K562 (cell line): ENCODE results near the gene TMEM120B. TPM values are rescaled to one million over a fixed set of nuclear protein-coding genes. Genes with fewer than 3 reads are reported as not detected.
A peak's percentile ranks its signal among the peaks of the same experiment; 100 is the strongest.

Experiments used
- ATAC-seq: fragments of 200-7000 bp; cut with Tn5 transposase; 3 replicates; pipeline ENCODE4 v1.9.1; 2020; ENCODE audit warnings: moderate library complexity
- BruUV-seq: library from RNA; stranded (reverse); fragments of 400-500 nt; replicated peaks from 2 replicates; lab custom pipeline; 2021; lab: Mats Ljungman, UMichigan
- CTCF ChIA-PET: fragments of 300-600 bp; formaldehyde crosslinking; extraction: SDS; loops from one replicate; lab custom pipeline; 2021; ENCODE audit warnings: low intra/inter-chr PET ratio; lab: Yijun Ruan, JAX
- POLR2A ChIA-PET: fragments of 300-600, 350-650 bp; sonication (Branson Sonifier 250); formaldehyde crosslinking; extraction: SDS; loops from one replicate; lab custom pipeline; 2021; ENCODE audit warnings: antibody characterized with exemption, inconsistent platforms; lab: Yijun Ruan, JAX
- DNase-seq, 4 experiments: peaks; one replicate each; pipeline versions ENCODE4 v3.0.0 to v3.0.0-alpha.2; 2011 to 2018; ENCODE audit warnings: low spot score in 3 of 4, mixed read lengths in 3 of 4; ENCODE audit errors: extremely low read depth in 1 of 4
- FAIRE-seq: peaks from 2 replicates; lab custom pipeline; 2011; peaks lifted over from hg19 to GRCh38; lab: Jason Lieb, UNC
- H2AFZ ChIP-seq: 2 replicates; pipeline ENCODE4 v1.6.0; 2011; ENCODE audit warnings: low read depth, low read length, control low read depth, inconsistent platforms
- H3K27ac ChIP-seq: fragments of 200-600 bp; 3 replicates; pipeline ENCODE4 v1.8.0; 2011; ENCODE audit warnings: low read depth, mild to moderate bottlenecking, control low read depth, inconsistent platforms, low read length, moderate library complexity, mixed read lengths; ENCODE audit errors: extremely low read depth
- H3K27me3 ChIP-seq, 2 experiments: fragments of 300-600 bp in 1 of 2; 2 replicates in 1 of 2; 3 replicates in 1 of 2; pipeline versions ENCODE4 v1.6.0 to v1.8.0; 2011; ENCODE audit warnings: inconsistent platforms in 2 of 2, low read length in 2 of 2, mild to moderate bottlenecking in 1 of 2, mixed read lengths in 1 of 2, moderate library complexity in 1 of 2; ENCODE audit not compliant: control insufficient read depth in 2 of 2, insufficient read depth in 2 of 2
- H3K36me3 ChIP-seq: fragments of 300-600 bp; 3 replicates; pipeline ENCODE4 v1.8.0; 2011; ENCODE audit warnings: mild to moderate bottlenecking, low read length, inconsistent platforms; ENCODE audit not compliant: control insufficient read depth, insufficient read depth
- H3K4me1 ChIP-seq, 2 experiments: fragments of 200-600 bp in 1 of 2; replicated peaks in 1 of 2; 2 replicates in 1 of 2; 3 replicates in 1 of 2; pipeline versions ENCODE4 v1.5.1 to v1.8.0; 2011; ENCODE audit warnings: inconsistent platforms in 2 of 2, low read length in 2 of 2, mild to moderate bottlenecking in 1 of 2, mixed read lengths in 1 of 2, moderate library complexity in 1 of 2; ENCODE audit not compliant: control insufficient read depth in 2 of 2, insufficient read depth in 2 of 2
- H3K4me2 ChIP-seq: 2 replicates; pipeline ENCODE4 v1.6.1; 2011; ENCODE audit warnings: low read length, control low read depth, inconsistent platforms, mixed read lengths; ENCODE audit not compliant: insufficient read depth
- H3K4me3 ChIP-seq: fragments of 200-600 bp; sonication (generic), shearing (Covaris generic); 2 replicates; pipeline ENCODE4 v1.5.1; 2016; ENCODE audit warnings: control low read depth, inconsistent platforms
- H3K79me2 ChIP-seq: fragments of 200-600 bp; 3 replicates; pipeline ENCODE4 v1.8.0; 2011; ENCODE audit warnings: low read length, inconsistent platforms; ENCODE audit not compliant: control insufficient read depth, insufficient read depth
- H3K9ac ChIP-seq, 2 experiments: 2 replicates each; pipeline versions ENCODE4 v1.6.0 to v1.6.1; 2011; ENCODE audit warnings: low read depth in 2 of 2, low read length in 2 of 2, control low read depth in 1 of 2, inconsistent platforms in 1 of 2, mild to moderate bottlenecking in 1 of 2, mixed read lengths in 1 of 2; ENCODE audit not compliant: insufficient read depth in 1 of 2
- H3K9me1 ChIP-seq: one replicate; pipeline ENCODE4 v1.6.0; 2011; ENCODE audit warnings: inconsistent platforms, mild to moderate bottlenecking, low read length, moderate library complexity; ENCODE audit not compliant: control insufficient read depth, insufficient read depth
- H3K9me3 ChIP-seq: replicated peaks from 2 replicates; pipeline ENCODE4 v1.5.1; 2011; ENCODE audit warnings: low read depth, low read length, inconsistent platforms; ENCODE audit not compliant: control insufficient read depth, insufficient read depth
- H4K20me1 ChIP-seq: replicated peaks from 2 replicates; pipeline ENCODE4 v1.6.1; 2011; ENCODE audit warnings: low read length, inconsistent platforms, mixed read lengths; ENCODE audit not compliant: control insufficient read depth, insufficient read depth
- FOXP1 ChIP-seq: sonication (generic); formaldehyde crosslinking; IDR thresholded peaks from 2 replicates; pipeline ENCODE4 v1.8.0; 2022; ENCODE audit warnings: mild to moderate bottlenecking, missing genetic modification reagents
- POLR2G ChIP-seq: fragments of 200-400 bp; formaldehyde crosslinking; IDR thresholded peaks from 2 replicates; pipeline ENCODE4 v1.6.1; 2017; ENCODE audit warnings: low read depth, mild to moderate bottlenecking, antibody characterized with exemption, low read length, moderate library complexity
- ZNF696 ChIP-seq: fragments of 250-450 bp; sonication (Bioruptor Pico); conservative IDR thresholded peaks from 2 replicates; pipeline ENCODE4 v1.4.0; 2020; ENCODE audit warnings: mild to moderate bottlenecking, moderate library complexity
- WGBS: fragments of 100-300 bp; shearing (Covaris generic); methylation state at CpG from one replicate; pipeline ENCODE4 v1.1.6; 2016; ENCODE audit warnings: low coverage, mixed read lengths; ENCODE audit not compliant: insufficient coverage; ENCODE audit errors: missing lambda C conversion rate; 5-methylcytosine and 5-hydroxymethylcytosine counted together
- in situ Hi-C: fragments of 300-500 bp; cut with MboI; formaldehyde crosslinking; loops from 4 replicates; pipeline ENCODE4 v1.15.0; 2018; ENCODE audit warnings: inconsistent platforms, mixed read lengths
- intact Hi-C: fragments of 100-400 bp; cut with micrococcal nuclease; formaldehyde crosslinking; loops from 2 replicates; pipeline ENCODE4 v1.14.2; 2022
- polyA plus RNA-seq, 8 experiments: library from polyadenylated mRNA; depleted of rRNA in 4 of 8; stranded (reverse) in 5 of 8; unstranded in 3 of 8; fragments of >200 nt; fragmentation: Nextera tagmentation in 2 of 8; fragmentation: Illumina TruSeq in 1 of 8; extraction: Ambion mirVana in 2 of 8; extraction: Trizol in 1 of 8; gene quantifications; 2 replicates each; pipeline versions ENCODE4 v1.2.1 to v1.2.3, GENCODE V29; 2011 to 2014; ENCODE audit warnings: inconsistent platforms in 1 of 8, missing spikeins in 1 of 8
- total RNA-seq, 7 experiments: library from RNA; depleted of rRNA in 6 of 7; stranded (reverse); fragments of >200 nt in 6 of 7; fragmentation: Illumina TruSeq in 2 of 7; extraction: Trizol in 2 of 7; gene quantifications; 2 replicates each; pipeline versions ENCODE4 v1.2.1 to v1.2.3, GENCODE V29; 2011 to 2021; ENCODE audit warnings: low replicate concordance in 1 of 7
- TF ChIP-seq, protein P1 (sequence below), 3 experiments: IDR thresholded peaks in 2 of 3; conservative IDR thresholded peaks in 1 of 3; 2 replicates each; pipeline ENCODE4 v1.5.1; 2011 to 2012; ENCODE audit warnings: low read length in 3 of 3, mild to moderate bottlenecking in 3 of 3, control low read depth in 2 of 3, improper control_type of control experiment in 1 of 3, inconsistent platforms in 1 of 3, low read depth in 1 of 3, mixed read lengths in 1 of 3, moderate library complexity in 1 of 3; ENCODE audit not compliant: insufficient read depth in 2 of 3
- TF ChIP-seq, protein P2 (sequence below), 2 experiments: IDR thresholded peaks in 1 of 2; conservative IDR thresholded peaks in 1 of 2; 2 replicates each; pipeline ENCODE4 v1.6.1; 2016; ENCODE audit warnings: low read depth in 2 of 2, mild to moderate bottlenecking in 1 of 2, missing compliant biosample characterization in 1 of 2, missing genetic modification characterization in 1 of 2, moderate library complexity in 1 of 2

The TMEM120B gene
- total and polyA plus RNA-seq, 9 of the 15 experiments (the other 6 are each of a cell fraction or from before 2014, with no cell fraction given), result 1.7 to 18.6 (median 7.4) TPM

DNA sequence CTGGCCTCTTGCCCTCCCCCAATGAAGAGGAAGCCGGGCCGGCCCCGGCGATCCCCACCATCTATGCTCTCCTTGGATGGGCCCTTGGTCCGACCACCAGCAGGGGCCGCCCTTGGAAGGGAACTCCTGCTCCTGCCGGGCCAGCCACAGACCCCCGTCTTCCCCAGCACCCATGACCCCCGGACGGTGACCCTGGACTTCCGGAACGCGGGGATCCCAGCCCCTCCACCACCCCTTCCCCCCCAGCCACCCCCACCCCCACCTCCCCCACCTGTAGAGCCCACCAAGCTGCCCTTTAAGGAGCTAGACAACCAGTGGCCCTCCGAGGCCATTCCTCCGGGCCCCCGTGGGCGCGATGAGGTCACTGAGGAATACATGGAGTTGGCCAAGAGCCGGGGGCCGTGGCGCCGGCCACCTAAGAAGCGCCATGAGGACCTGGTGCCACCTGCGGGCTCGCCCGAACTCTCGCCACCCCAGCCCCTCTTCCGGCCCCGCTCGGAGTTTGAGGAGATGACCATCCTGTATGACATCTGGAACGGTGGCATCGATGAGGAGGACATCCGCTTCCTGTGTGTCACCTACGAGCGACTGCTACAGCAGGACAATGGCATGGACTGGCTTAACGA, 110.7 kb downstream of the TMEM120B start:
- POLR2A ChIA-PET, result interaction anchor here (1.0 kb wide), 1 partner anchor 18 kb away, joined by 4 read pairs; no protein-coding TSS in a partner anchor
- no peak for DNase-seq
- no TSS peak for BruUV-seq

More for the DNA sequence above, 110.7 kb downstream of the TMEM120B start:
- peaks cover 0 to 19% of the 10 kb centered on the region in 2 experiments; a peak in 2 of 5 replicates for H3K4me1 ChIP-seq
- FAIRE-seq (no peak), ATAC-seq (peak; percentile 34; the same call in 1 of the 3 replicates)
- H3K9me1 ChIP-seq, result no peaks in the 10 kb centered on the region
- no peaks in the 10 kb centered on the region for H3K9me3 ChIP-seq
- no peaks in the 10 kb centered on the region for H3K27me3 ChIP-seq
- no peak overlapping the region for H2AFZ ChIP-seq
- TF ChIP-seq FOXP1 (no peak), ZNF696 (CRISPR knock-in tag) (no peak), POLR2G (peak; percentile 49; the same call in 1 of the 2 replicates)
- TF ChIP-seq, protein P1, sequence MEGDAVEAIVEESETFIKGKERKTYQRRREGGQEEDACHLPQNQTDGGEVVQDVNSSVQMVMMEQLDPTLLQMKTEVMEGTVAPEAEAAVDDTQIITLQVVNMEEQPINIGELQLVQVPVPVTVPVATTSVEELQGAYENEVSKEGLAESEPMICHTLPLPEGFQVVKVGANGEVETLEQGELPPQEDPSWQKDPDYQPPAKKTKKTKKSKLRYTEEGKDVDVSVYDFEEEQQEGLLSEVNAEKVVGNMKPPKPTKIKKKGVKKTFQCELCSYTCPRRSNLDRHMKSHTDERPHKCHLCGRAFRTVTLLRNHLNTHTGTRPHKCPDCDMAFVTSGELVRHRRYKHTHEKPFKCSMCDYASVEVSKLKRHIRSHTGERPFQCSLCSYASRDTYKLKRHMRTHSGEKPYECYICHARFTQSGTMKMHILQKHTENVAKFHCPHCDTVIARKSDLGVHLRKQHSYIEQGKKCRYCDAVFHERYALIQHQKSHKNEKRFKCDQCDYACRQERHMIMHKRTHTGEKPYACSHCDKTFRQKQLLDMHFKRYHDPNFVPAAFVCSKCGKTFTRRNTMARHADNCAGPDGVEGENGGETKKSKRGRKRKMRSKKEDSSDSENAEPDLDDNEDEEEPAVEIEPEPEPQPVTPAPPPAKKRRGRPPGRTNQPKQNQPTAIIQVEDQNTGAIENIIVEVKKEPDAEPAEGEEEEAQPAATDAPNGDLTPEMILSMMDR (IDR thresholded peaks at IDR 0.05 in 2 of 3, conservative IDR thresholded peaks at IDR 0.05 in 1 of 3; ENCODE audit: insufficient read depth in 2 of 3, low read depth in 1 of 3, low read length in 3 of 3), result peak in 2 of 3 experiments; percentile 26 to 35; a peak in 3 of 6 replicates
- TF ChIP-seq, protein P2, sequence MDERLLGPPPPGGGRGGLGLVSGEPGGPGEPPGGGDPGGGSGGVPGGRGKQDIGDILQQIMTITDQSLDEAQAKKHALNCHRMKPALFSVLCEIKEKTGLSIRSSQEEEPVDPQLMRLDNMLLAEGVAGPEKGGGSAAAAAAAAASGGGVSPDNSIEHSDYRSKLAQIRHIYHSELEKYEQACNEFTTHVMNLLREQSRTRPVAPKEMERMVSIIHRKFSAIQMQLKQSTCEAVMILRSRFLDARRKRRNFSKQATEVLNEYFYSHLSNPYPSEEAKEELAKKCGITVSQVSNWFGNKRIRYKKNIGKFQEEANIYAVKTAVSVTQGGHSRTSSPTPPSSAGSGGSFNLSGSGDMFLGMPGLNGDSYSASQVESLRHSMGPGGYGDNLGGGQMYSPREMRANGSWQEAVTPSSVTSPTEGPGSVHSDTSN (CRISPR knock-in tag; IDR thresholded peaks at IDR 0.05; ENCODE audit: low read depth), result no peak
- TF ChIP-seq, protein P2 (tag; conservative IDR thresholded peaks at IDR 0.05; ENCODE audit: low read depth), result no peak
- no peaks in the 10 kb centered on the region; the same call in 1 of the 2 replicates for H4K20me1 ChIP-seq
- no peak overlapping the region for H3K9ac ChIP-seq
- H3K4me2 ChIP-seq, result no peak overlapping the region
- H3K36me3 ChIP-seq, result peaks cover 79% of the 10 kb centered on the region
- in situ Hi-C loops, result no loop called here
- CTCF ChIA-PET, result interaction anchor here (1.7 kb wide), 1 partner anchor 66 kb away, joined by 5 read pairs; the partner anchor contains the start of gene PSMD9
- no peaks in the 10 kb centered on the region for H3K79me2 ChIP-seq
- intact Hi-C loops, result no loop called here
- H3K4me3 ChIP-seq, result no peak overlapping the region
- no peak overlapping the region for H3K27ac ChIP-seq
- WGBS, result 92% methylated on average over 26 of the region's 36 CpGs
